Fibroblast of lung (primary cell): Measurements from ENCODE around the gene LAMA5.

ENCODE experiments used
- CTCF ChIP-seq, 2 donors: IDR thresholded peaks in 1 of 2; conservative IDR thresholded peaks in 1 of 2; 1 replicate in 1 of 2; 2 replicates in 1 of 2; pipeline ENCODE4 v1.5.1; 2011 to 2012; ENCODE audit warnings: low read length in 2 of 2, control low read depth in 1 of 2, inconsistent platforms in 1 of 2, low read depth in 1 of 2, mild to moderate bottlenecking in 1 of 2
- EZH2 ChIP-seq: IDR thresholded peaks from 2 replicates; pipeline ENCODE4 v1.5.1; 2012; ENCODE audit warnings: low read length, control low read depth, mild to moderate bottlenecking; ENCODE audit errors: missing control alignments

- TF ChIP-seq CTCF (conservative IDR thresholded peaks at IDR 0.05 in 1 of 2, IDR thresholded peaks at IDR 0.05 in 1 of 2; ENCODE audit: low read depth in 1 of 2, low read length in 2 of 2) (no peak), EZH2 (no peak)
Measured at GRCh38 chr20:62400541-62400940, 33.4 kb upstream of the LAMA5 start.
